HG03060 (cell line): ENCODE results near the gene ANXA6.
A peak's percentile ranks its signal among the peaks of the same experiment; 100 is the strongest.
"Not testable (repeated sequence)": the region's sequence is repeated elsewhere in the genome, so short reads cannot be mapped to it uniquely, and the experiment has no call there.

Experiments used
- ATAC-seq: cut with Tn5 transposase; IDR thresholded peaks from one replicate; pipeline ENCODE4 v1.9.1; 2021; ENCODE audit warnings: low read depth, moderate number of reproducible peaks; ENCODE audit not compliant: unreplicated experiment

Gene ANXA6

DNA sequence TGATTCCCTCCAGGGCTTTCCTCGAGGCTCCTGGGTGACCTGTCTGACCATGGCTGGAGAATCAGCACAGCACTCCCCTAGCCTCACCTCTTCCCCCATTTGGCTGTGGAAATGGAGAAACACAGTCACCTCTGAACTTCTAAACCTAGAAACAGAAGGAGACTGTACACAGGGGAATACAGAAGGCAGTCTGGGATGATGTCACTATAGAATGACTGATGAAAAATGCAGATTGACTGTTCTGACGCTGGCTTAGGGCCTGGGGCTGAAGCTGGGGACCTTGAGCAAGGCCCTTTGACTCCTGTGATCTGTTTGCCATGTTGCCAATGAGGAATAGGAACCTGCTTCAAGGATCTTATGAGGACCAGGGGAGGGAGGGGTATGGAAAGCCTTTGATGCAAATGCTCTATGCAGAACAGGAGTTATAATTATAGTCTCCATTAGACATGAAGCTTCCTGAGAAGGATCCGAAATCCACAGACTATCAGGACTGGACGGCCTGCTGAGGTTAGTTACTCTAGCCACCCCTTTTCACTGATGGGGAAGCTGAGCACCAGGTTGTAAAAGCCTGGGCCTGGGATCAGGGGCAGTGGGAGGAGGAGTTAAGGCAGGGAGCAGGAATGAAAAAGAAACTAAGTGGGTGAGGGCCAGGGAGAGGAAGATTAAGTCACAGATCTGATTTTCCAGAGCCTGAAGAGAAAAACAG is 24.4 kb upstream of the ANXA6 start:
- ATAC-seq = no peak

DNA sequence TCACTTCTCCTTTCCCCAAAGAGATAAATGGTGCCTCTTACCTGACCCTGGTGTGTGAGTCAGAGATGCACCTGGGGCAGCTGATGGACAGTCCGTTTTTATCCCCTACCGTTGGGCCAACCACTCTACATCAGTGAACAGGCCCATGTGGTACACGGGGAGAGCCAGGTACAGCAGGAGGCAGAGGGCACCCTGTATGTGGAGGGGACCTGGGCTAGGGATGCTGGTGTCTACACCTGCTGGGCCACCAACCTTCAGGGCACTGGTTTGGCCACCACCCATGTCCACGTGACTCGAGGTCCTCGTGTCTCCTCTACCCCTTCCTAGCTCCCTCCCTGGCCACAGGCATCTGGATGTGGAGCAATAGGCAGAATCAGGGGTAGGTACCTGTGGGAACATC is 22.7 kb upstream of the ANXA6 start:
- ATAC-seq = no peak

- ATAC-seq = no peak
Observed at GRCh38 chr5:151179489-151179840, 21.9 kb upstream of the ANXA6 start.

GRCh38 chr5:151178777-151179488 is 21.4 kb upstream of the ANXA6 start:
- no peak for ATAC-seq

GRCh38 chr5:151178372-151178771 is 20.8 kb upstream of the ANXA6 start:
- no peak for ATAC-seq

GRCh38 chr5:151176268-151176667 is 18.7 kb upstream of the ANXA6 start:
- ATAC-seq = not testable (repeated sequence)

- ATAC-seq = no peak
Observed at GRCh38 chr5:151174612-151175101, 17.1 kb upstream of the ANXA6 start.

DNA sequence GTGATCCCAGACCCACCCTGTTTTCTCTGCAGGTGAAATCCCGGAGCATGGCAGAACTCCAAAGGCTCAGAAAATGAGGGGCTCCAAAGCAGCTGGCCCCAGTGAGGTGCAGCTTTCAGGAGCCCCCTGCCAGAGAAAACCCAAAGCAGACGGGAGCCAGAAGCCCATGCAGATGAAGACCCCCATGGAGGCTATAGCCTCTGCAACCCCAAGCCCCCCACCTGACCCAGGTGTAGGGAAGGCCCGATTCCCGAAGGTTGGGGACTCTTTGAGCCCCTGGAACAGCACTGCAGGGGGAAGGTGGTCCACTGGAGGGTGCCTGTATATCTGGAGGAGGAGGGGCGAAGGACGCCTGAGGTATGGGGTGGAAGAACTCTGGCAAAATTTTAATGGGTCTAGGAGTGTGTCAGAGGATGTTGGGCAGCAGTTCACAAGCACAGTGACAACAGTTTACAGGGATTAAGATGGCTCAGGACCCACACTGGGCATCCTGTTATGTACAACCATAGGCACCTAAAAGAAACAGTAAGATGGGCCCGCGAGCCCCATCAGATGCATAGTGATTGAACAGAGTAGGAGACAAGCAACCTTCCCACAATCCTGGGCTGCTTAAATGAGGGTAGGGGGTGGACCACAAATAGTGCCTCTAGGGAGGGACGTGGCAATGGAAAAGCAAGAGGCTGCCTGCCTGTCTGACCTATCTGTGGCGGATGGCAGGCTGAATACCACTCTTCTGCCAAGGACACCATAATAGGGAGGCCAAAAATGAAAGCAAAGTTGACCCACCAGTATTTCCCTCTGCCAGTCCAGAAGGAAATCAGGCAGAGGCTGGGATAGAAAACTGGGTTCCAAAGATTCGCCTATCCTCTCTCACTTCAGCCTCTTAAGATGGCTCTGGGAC is 16.4 kb upstream of the ANXA6 start:
- ATAC-seq = no peak

DNA sequence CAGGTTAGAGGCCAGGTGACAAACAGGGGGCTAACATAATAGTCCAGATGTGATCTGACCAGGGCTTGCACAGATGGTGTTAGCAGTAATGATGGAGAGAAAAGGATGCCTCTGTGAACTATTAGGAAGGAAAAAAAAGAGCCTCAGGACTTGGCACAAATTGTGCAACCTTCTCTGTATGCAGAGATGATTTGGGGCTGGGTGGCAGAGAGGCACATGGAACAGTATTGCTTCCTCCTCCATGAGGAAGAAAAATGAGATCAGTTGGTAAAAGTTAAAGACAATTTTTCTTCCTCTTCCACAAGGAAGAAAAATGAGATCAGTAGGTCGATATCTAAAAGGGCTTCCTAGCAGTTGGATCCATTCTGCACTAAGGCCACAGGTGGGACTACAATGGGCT is 13.9 kb upstream of the ANXA6 start:
- no peak for ATAC-seq

DNA sequence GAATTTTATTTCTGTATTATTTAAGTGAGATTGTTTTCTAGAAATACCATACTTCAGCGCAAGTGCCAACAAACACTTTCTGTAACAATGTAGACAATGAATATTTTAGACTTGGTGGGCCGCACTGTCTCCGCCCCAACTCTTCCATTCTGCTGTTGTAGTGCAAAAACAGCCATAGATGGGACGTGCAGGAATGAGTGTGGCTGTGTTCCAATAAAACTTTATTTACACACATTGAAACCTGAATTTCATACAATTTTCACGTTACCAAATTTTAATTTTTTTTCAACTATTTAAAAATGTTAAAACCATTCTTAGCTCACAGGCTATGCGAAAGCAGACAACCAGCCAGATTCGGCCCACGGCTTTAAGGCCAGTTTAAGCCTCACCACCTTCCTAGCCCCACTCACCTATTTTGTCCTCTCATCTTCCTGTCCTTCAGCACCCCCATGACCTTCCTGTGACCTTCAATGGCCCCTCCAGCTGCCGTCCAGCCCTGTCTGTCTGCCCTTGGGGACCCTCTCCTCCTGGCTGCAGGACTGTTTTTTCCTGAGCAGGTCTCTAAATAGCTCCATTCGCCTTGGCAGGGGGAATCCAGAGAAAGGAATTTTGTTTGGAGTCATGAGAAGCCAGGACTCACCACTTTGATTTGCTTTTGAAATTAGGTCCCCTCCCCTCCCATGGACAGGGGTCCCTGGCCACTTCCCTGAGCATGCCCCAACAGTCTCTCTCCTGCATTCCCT is 11.2 kb upstream of the ANXA6 start:
- ATAC-seq = no peak

DNA sequence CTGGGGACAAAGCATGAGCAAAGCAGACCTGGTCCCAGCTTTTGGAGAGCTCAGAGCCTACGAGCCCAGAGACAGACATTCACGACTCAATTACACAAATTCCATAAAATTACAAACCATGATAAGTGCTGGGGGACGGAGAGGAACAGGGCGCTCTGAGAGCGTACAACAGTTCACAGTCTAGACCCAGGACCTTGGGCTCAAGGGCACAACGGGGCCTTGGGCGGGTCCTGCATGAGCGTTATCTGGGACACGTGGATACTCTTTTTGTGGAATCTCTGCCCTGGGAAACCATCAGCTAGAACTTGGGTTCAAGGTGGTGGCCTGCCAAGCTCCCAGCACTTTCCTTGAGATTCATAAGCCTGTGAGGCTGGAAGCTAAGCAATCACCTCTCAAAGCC is 9.4 kb upstream of the ANXA6 start:
- ATAC-seq = no peak

DNA sequence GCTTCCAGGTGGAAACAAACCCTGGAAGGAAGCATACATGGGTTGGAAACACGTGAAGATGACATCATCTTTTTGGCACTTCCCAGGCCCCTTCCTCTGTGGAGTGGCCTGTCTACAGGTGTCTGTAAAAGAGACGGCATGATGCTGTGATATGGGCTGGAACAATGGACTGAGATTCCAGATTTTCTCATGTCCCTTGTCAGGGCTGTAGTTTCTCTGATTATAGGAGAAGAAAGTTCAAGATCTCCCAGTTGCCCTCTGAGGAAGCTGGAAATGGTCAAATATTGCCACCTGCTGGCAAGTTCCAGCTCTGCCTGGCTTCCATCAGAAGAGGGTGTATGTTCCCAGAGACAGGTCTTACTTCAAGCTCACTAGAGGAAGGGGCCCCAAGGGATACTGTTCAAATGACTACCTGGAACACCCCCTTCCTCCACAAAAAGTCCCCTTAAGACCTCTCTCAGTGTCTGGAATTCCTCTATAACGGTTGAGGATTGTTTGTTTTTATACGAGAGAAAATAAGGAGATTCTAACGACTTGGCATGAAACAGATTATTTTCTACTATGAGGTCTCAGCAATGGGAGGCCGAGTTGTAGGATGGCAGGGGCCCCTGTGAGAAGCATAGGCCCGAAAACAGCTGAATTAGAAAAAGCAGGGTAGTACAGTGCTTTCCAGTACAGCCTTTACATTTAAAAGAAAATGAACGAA is 7.3 kb upstream of the ANXA6 start:
- ATAC-seq = peak; percentile 73

DNA sequence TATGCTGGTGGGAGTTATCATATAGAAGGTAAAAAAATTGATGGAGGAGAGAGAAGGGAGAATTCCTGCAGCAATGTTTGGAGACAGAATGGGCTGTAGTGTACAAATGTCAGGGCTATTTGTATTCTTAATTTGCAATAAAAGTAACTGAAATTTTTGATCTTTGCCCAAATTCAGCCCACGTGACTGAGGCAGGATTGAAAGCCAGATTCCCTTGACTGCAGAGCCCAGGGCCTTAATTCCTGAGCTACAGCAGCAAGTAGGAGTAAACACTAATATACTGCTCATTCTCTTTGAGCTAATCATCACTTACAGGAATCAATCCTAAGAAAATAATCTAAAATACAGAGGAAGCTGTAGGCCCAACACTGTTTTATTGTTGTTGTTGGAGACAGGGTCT is 5.2 kb upstream of the ANXA6 start:
- ATAC-seq = no peak

- ATAC-seq = no peak
Observed at GRCh38 chr5:151159649-151160373, 2.2 kb upstream of the ANXA6 start.

DNA sequence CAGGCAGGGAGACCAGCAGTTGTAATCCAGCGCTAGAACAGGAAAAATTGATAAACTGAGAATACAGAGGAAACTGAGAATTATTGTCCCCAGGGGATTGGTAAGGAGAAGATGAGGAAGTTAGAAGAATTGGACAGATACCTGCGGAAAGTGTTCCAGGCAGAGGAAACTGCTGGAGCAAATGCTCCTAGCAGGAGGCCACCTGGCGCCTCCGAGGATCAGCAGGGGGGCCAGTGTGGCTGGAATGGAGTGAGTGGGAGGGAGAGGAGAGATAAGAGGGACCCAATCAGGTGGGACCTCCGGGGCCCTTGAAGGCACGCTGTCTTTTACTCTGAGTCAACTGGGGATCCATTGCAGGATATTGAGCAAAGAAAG is 695 bp upstream of the ANXA6 start:
- ATAC-seq = no peak

DNA sequence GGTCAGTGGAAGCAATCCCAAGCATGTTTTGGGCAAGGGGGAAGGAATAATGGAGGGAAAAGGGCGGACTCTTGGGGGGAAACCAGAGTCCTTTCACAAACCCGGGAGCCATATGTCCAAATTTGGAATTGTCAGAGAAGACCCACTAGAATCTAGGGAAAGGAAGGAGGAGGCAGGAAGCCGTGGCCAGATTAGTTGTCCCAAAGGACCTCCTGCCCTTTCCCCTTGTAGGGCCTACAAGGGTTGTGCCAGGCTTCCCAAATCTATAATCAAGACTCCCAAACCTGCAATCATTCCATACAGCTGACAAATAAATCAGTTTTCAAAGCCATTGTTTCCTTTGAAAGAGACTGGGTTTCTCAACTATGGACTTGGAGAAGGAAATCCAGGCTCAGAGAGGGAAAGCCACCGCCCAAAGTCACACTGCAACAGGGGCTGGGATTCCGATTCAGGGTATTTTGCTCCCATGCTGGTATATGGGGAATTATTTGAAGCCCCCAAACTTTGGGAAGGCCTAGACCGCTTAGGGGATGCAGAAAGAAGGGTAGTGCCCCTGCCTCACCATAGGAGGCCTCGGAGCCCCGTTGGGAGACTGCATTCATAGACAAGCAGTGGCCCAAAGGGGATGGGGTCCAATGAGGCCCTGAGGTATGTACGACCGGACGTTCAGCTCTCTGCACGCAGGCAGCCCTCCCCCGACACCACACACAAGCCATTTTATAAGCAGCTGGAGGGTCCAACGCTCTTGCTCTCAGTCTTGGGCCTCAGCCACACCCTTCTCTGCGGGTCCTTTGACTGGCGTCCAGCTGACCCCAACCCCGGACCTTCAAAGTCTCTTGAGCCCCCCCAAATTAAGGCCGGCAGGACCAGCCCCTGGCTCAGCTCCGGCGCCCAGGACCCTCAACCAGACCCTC is 815 bp downstream of the ANXA6 start:
- ATAC-seq = no peak

GRCh38 chr5:151155775-151156506 is 1.6 kb downstream of the ANXA6 start:
- no peak for ATAC-seq
